PFSK-1 (cell line): ENCODE results near the gene DLD.

Experiments
- POLR2AphosphoS5 ChIP-seq: IDR thresholded peaks from 2 replicates; pipeline ENCODE4 v1.6.1; 2012; ENCODE audit warnings: low read depth, mild to moderate bottlenecking, control low read depth, low read length, moderate library complexity
- REST ChIP-seq, 2 experiments: IDR thresholded peaks; 2 replicates each; pipeline versions ENCODE4 v1.6.1 to v1.8.0; 2011 to 2012; ENCODE audit warnings: low read depth in 2 of 2, low read length in 2 of 2, control low read depth in 1 of 2, inconsistent platforms in 1 of 2, mild to moderate bottlenecking in 1 of 2, moderate library complexity in 1 of 2; ENCODE audit not compliant: insufficient read depth in 1 of 2
- SIN3A ChIP-seq: IDR thresholded peaks from 2 replicates; pipeline ENCODE4 v1.6.1; 2012; ENCODE audit warnings: mild to moderate bottlenecking, low read length, moderate library complexity, borderline replicate concordance; ENCODE audit not compliant: insufficient read depth

- TF ChIP-seq SIN3A (no peak), POLR2AphosphoS5 (no peak), REST (IDR thresholded peaks at IDR 0.05; ENCODE audit: insufficient read depth in 1 of 2, low read depth in 2 of 2, low read length in 2 of 2) (no peak)
These were observed 13.1 kb upstream of the DLD start for GRCh38 chr7:107877731-107878382.
